ENCODE measurements around the gene THEM4. TPM values are rescaled to one million over a fixed set of nuclear protein-coding genes. Genes with fewer than 3 reads are reported as not detected.

THEM4 gene
- total RNA-seq (2014; rRNA removed; shearing (Covaris generic)), result 12.2 and 14.8 TPM in 2 replicates

DNA sequence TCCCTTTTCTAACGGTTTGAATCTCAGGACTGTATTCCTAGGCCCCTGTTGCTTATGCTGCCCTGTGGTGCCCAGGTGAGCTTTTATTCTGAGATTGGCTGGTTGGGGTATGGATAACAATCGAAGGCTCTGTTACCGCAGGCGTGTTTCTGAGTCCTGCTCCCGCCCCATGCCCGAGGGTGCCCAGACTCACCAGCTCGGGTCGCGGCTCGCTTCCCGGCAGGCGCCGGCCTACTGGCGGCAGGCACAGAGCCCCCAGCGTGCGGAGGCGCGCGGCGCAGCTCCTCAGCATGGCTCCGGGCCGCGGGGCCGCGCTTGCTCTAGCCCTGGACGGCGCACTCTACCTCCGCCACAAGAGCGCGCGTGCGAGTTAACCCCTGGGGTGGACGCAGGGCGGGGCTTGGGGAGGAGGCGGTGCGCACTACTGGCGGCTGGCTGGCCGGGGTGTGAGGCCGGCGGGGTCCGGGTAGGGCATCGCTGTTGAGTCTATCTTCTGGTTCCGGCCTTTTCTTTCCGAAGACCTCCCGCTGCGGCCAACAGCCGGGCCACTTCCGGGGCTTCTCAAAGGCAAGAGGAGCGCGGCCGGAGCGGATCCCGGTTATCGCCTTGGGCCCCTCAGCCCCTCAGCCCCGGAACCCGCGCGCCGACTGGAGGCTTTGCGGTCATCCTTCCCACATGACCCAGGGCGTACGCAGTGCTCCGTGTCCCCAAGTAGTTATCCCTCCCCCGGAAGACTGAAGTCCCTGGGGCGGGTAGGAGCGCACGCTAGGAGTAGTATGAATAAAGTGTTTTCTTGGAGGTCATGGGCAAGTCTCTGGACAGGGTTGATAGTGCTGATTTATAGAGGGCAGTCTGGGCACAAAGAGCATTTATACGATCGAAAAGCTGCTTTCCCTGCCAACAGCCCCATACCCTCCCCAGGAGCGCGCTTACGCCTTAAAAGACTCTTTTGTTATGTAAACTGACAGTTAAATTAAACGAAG lies at the start of gene THEM4:
THEM4 (minus strand) TSS at position 345 of the 983 bp plus-strand sequence; CDS start at position 292, 53 bp downstream.
- DNase-seq (ENCODE audit: low spot score), result peak; percentile 97

DNA sequence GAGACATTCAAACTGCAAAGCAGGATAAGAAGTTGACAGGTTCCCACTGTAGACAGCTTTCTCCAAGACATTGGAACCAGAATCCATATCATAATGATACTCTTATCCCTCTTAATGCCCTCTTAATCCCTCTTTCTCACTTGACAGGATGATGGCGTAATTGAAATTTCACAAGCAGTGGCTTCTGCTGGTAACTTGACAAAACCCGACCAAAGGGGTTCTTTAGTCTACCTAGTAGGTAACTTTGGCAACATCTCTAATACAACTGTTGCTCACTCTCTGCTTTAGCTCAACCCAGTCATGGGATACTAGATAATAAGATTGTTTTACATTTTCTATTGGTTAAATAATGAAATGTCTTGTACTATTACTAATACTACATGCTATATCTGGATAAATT lies 49.6 kb upstream of the THEM4 start:
- no peak for DNase-seq (ENCODE audit: low spot score)

DNA sequence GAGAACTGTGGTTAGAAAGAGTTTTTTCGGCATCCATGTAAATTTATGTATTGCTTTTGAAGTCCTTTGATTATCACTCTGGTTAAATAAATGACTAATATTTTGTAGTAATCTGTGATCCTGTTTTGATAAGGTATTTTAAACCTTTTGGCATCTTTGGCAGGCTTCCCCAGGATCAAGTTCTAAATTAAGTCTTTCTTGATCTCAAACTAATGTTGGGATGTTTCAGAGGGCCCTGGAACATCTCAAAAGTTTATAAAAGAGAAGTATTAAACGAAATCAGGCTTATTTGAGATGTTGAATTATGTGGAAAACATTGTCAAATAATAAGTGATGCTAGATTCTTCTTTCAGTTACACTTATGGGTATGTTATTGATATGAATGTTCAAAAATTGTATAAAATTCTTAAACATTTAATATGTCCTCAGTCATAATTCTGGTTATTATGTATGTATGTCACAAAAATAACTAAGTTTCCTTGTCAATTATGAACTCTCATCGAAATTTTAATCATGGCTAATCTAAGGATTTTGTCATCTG lies 47.7 kb upstream of the THEM4 start:
- DNase-seq (ENCODE audit: low spot score), result no peak

DNA sequence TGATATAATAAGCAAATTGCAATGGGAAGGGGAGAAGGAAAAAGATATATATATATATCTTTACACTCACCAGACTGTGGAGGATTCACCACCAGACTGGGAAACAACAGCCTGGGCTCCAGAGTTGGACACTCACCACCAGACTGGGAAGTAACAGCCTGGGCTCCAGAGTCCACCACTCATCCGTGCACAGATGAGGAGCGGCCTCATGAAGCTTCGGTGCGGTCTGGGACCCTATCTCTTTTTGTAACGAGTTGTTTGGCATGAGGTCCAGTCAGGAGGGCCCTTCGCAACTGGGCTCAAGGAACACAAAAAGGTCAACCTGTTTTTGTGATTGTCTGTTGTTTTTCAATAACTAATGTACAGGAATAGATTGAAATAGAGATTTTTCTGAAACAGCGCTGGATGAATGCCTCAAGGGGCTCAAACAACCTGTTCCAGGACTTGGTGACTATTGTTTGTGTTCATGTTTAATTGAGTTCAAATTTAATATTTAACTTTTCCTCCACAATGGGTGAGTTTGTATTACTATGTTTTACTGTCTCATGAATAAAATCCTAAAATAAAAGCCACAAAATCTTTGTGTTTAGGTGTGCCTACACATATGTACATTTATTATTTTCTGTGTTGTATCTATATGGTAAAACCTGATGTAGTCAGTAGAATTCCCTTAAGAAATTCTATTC lies 44.2 kb upstream of the THEM4 start:
- DNase-seq (ENCODE audit: low spot score), result no peak

DNA sequence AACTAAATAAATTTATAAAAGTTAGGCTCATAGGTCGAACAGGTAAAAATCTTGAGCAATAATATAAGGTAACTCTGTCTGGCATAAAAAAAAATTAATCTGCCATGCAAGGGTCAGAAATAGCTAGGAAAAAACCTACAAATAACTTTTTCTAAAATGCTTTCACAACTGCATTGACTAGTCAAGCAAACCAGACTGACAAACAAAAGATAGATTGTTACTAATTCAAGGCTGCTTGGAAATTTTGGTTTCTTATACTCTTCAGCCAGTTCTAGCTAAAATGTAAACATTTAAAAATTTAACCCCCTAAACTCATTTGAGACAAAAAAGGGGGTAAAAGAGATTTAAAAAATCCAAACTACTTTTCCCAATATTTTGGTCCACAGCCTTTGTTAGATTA lies 43.5 kb upstream of the THEM4 start:
- no peak for DNase-seq (ENCODE audit: low spot score)

DNA sequence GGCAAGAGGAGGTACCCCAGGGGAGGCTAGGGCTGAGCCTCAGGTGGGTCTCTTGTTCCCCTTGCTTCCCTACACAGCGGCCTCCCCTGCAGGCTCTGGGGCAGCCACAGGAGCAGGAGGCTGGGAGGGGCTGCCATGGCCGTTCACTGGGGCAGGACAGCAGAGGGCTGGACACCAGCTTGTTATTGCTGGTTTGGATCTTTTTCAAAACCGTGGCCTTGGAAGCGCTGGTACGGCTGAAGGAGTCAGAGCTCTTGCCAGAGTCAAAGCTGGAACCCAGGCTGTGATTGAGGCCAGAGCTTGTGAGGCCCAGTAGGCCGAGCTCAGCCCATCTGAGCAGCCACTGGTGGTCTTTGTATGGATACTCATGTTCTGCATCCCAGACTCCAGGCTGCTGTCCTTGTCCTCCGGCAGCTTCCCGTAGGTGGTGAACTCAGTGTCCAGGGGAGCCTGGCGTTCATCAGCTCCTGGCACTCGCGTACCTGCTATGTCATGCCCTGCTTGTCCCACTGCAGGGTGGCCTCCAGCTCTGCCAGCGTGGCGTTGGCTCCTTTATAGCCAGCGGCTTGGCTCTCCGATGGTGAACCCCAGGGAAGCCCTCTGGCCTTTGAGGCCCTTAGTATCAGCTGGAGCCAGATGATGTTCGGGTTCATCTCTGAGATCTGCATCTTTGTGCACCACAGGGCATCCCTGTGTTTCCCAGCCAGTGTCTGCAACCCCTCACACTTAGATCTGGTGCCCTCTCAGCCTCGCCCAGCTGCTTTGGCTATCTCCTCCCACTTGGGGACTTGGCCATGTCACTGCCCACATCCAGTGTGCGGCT lies 40.3 kb upstream of the THEM4 start:
- DNase-seq (ENCODE audit: low spot score), result no peak

DNA sequence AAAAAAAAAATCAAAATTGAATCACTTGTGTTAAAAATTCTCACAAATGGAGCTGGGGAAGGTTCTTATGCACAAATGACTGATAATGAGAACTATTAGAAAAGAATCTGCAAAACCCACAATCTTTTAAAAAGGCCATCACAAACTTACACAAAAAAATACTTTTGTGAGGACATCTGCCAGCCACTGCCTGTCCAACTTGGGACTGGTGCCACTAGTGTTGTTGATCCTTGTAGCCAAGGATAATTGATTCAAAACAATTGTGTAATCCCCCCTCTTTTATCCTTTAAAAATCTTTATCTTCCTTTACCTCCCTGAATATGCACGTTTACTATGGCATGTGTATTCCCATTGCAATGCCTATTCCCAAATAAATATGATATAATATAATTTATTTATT lies 39.2 kb upstream of the THEM4 start:
- DNase-seq (ENCODE audit: low spot score), result no peak

DNA sequence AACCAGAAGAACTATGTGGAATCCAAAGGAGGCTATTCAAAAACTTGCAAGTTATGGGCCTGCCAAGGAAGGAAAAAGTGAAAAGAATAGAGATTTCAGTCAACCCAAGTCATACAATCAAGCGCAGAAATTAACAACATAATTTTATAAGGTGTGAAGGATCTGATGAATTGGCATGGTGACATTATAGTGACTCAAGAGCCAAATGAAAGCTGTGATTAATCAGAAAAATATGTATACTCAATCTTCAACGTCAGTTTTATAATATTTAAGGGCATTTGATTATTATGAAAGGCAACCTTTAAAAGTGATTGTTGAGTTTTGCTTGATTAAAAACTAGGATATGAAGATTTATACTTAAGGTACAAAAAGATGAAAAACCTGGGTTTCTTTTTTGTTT lies 37.8 kb upstream of the THEM4 start:
- DNase-seq (ENCODE audit: low spot score), result peak; percentile 43

DNA sequence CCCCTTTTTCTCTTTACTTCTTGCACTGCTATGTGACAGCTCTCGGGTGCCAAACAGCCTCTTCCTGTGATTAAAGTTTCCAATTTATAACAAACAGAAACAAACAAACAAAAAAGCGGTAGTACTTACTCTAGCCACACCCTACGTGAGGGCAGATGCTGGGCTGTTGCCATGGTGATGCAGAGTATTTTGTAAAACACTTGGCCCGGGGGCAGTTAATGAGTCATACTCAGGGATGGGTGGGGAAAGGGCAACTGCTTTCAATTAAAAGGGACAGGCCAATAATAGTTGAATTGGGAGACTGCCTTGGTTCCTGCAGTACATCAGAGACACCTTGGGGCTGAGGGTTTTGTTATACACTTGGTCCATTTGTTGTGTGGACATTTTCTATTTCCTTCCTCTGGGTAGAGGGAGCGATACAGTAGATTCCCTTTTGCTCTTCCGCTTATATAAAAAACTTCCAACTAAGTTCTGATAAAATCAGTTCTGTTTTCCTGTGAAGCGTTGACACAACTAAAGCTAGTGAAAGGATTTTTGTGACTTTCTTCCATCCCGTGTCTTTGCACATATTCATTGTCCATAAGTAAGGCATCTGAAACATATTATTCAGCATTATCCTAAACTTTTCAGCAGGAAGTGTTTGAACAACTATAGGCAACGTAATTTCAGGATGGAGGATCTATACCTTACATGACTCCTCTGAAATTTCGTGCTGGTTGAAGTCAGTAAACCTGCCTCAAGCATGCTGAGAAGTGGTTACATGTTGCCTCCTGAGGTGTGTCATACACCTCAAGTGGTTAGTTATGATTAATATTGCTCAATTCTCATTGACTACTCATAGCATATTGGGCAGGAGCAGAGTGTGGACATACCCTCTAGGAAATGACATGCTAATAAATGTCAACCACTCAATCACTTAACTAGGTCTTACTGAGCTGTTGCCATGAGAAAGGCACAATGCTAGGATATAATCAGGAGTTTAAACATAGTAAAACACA lies 36.7 kb upstream of the THEM4 start:
- DNase-seq (ENCODE audit: low spot score), result peak; percentile 98

DNA sequence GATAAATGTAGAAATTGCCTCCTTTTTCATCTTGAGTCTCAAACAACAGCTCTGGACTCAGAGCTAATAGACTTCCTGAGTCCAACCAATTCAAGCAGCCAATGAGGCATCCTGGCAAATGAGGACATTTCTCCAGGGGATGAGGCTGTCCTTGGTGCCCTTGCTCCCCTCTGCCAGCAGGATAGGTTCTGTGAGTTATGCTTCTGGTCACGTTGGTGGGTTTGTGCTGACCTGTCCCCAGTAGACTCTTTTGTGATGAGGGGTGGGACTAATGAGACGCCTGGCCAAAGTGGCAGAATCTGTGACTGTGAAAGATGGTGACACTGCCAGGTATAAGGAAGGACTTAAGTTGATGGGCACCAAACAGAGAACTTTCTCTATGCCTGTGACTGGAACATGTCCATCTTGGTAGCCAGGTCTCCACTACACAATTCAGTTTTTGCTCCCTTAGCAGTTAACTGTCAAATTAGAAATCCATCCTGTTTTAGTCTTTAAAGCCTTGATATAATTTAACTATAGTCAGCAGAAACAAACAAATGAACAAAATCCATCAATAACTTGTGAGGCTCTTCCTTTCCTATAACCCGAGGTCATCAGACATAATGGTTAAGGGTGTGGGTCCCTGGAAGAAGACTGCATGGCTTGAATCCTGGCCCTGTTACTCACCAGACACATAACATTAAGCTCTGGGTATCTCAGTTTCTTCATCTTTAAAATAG lies 35.7 kb upstream of the THEM4 start:
- peak; percentile 36 for DNase-seq (ENCODE audit: low spot score)

DNA sequence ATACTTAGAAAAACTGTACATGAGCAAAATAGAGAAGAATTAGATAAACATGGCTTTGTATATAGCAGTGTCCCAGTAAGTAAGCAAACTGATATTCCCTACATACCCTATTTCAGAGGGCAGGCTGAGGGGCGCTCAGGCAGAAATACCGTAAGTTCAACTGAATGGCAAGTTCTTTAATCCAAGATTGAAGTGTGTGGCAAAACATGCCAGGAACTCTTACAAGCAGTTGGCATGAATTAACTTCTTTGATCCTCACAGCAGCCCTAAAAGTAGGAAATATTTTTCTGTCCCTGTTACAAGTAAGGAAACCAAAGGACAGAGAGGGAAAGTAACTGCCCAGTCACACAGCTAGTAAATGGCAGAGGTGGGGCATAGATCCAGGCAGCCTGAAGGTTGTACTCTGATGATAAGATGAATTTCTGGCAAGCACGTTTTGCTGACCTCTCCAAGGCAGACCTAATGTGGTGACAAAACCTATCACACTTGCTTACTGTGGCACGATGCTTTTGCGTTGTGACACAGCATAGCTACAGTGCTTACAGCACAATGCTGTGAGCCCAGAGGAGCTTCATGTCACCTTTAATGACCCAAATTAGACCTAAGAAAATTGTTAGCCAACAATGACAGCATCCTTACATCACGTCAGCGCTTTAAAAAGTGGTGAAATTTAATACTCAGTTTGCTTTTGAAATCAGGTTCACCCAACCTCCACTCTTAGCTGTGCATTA lies 35.0 kb upstream of the THEM4 start:
- peak; percentile 41 for DNase-seq (ENCODE audit: low spot score)

DNA sequence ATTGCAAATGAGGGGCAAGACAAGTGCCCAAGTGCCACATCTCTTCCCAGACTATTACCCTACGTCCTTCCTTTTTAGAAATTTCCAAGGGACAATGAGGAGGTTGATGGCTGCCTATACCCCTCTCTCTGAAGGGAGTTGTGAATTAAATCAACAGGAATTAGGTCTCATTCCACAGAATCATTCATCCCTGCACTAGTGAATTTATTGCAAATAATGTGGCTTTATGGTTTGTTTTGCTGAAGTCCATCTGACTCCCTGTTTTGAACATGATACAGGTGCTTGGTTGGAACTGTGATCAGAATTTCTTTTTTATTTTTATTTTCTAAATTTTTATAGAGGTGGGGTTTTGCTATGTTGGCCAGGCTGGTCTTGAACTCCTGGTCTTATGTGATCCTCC lies 34.3 kb upstream of the THEM4 start:
- DNase-seq (ENCODE audit: low spot score), result no peak

DNA sequence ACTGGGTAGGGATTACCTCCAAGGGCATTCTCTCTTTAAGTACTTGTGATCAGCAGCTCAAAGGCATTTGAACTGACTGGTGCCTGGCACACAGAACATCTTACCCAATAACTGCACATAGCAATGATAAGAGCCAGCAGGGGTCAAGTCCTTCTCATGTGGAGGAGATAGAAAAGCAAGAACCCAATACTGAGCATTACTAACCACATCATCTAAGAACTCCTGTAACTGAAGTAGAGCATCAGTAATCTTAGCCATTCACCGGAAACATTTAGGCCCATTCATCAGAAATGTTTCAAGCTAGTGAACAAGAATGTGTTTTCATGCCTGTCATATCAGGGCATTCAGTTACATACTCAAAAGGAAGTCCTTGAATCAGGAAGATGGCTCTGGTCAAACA lies 33.6 kb upstream of the THEM4 start:
- no peak for DNase-seq (ENCODE audit: low spot score)

DNA sequence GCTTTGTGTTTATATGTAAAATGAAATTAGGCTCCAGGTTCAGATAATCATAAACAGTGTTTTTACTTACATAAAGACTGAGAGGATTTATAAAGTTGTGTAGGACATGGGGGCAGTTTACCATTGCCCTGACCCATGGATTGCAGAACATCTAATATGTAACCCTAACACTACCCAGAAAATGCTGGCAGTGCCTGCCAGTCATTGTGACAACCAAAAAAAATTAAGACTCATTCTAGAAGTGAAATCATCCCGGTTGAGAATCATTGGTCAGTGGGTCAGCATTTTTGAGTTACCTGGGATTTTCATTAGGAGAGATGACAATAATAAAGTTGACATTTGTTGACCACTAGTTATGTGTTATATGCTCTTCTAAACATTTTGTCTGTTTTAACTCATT lies 31.2 kb upstream of the THEM4 start:
- no peak for DNase-seq (ENCODE audit: low spot score)

DNA sequence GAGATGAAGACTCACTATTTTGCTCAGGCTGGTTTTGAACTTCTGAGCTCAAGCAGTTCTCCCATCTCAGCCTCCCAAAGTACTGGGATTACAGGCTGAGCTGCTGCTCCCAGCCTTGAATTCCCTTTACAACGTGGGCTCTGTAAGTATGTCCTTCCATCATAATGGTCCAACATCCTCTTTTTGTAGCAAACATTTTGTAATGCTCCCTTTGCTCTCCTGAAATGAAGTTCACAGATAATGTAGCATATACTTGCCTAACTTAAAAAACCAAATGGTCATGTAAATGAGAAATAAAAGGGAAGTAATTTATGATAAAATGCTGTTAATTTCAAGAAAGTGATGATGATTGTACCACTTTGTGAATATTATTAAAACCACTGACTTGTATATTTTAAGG lies 30.5 kb upstream of the THEM4 start:
- no peak for DNase-seq (ENCODE audit: low spot score)

DNA sequence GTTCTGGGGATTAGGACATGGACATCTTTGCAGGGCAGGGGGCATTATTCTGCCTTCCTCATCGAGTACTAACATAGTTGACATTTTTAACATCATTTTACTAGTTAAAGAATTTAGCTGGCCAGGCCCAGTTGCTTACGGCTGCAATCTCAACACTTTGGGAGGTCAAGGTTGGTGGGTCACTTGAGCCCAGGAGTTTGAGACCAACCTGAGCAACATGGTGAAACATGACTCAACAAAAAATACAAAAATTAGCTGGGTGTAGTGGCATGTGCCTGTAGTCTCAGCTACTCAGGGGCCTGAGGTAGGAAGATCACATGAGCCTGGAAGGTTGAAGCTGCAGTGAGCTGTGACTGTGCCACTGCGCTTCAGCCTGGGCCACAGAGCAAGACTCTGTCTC lies 29.8 kb upstream of the THEM4 start:
- DNase-seq (ENCODE audit: low spot score), result no peak

DNA sequence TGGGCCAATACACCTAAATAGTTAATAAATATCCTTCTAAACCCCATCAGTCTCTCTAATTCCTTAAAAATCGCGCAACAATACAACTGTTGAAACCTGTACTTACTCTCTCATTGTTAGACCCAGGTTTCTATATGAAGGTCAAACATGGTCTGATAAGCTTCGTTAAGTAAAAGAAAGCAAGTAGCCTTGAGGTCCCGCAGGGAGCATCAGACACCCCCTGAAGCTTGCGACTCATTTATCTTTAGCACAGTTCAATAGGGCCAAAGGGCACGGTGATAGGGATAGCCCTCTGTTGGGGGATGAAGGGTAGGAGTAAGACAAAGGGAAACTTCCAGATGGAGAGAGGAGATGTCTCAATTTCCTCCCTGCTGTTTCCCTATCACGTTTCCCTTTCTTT lies 27.3 kb upstream of the THEM4 start:
- DNase-seq (ENCODE audit: low spot score), result peak; percentile 81

DNA sequence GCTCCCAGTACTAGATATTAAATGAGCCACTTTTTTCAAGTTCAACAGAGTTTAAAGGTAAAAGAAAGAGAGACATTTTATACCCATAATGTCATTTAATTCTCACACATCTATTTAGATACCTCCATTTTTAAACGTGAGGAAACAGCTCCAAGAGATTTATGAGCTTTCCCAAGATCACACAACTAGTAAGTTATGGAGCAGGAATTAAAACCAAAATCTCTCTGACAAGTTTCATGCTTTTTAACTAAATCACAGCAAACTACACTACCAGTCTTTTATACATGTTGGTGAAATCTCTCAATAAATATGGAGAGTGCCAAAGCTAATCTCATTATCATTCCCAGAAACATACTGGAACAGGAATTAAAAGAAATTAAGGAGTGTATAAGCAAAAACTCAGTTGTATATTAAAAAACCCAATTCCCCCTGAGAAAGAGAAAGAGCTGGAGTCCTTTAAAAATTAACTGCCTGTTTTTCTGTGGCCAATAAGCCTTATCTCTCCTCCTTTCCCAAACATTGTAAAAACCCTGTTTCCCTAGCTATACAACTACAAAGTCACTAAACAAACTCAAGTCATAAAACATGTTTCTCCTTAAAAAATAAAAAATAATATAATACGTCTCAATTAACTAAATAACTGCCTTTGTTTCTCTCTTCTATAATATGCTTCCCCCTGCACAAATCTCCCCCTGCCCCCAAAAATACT lies 26.7 kb upstream of the THEM4 start:
- DNase-seq (ENCODE audit: low spot score), result peak; percentile 77
